H1 (cell line): ENCODE results near the gene EXOC1L. TPM values are rescaled to one million over a fixed set of nuclear protein-coding genes. Genes with fewer than 3 reads are reported as not detected.

Experiments used
- GABPA ChIP-seq: IDR thresholded peaks from 2 replicates; pipeline ENCODE4 v1.6.1; 2011; ENCODE audit warnings: mild to moderate bottlenecking, low read length, moderate library complexity, borderline replicate concordance; ENCODE audit not compliant: insufficient read depth
- MAFK ChIP-seq: IDR thresholded peaks from 2 replicates; pipeline ENCODE4 v1.6.1; 2012; ENCODE audit warnings: low read depth, mild to moderate bottlenecking, improper control_type of control experiment, low read length
- NANOG ChIP-seq: IDR thresholded peaks from 2 replicates; pipeline ENCODE4 v1.6.1; 2011; ENCODE audit warnings: low read length, low read depth, mild to moderate bottlenecking, inconsistent platforms; ENCODE audit not compliant: insufficient read depth, poor library complexity, severe bottlenecking
- TBP ChIP-seq: IDR thresholded peaks from 2 replicates; pipeline ENCODE4 v1.6.1; 2011; ENCODE audit warnings: low read depth, low read length, improper control_type of control experiment
- polyA plus RNA-seq, 7 experiments: library from polyadenylated mRNA; depleted of rRNA in 3 of 7; stranded (reverse) in 5 of 7; unstranded in 2 of 7; fragments of >200 nt in 5 of 7; fragments of 200-250 nt in 2 of 7; gene quantifications; 1 replicate in 5 of 7; 2 replicates in 1 of 7; 4 replicates in 1 of 7; pipeline versions ENCODE4 v1.2.1 to v1.2.3, GENCODE V29; 2011 to 2013; ENCODE audit warnings: missing spikeins in 2 of 7, mixed read lengths in 2 of 7
- total RNA-seq: library from RNA; stranded (reverse); fragmentation: NEBNext Ultra II Directional; extraction: Animal tissue kit (Norgen Biotek cat#: 25700); gene quantifications from 2 replicates; pipeline ENCODE4 v1.2.1, GENCODE V29; 2021

Gene EXOC1L
- total and polyA plus RNA-seq, 2 of the 8 experiments (the other 6 are each of a cell fraction or from before 2014, with no cell fraction given) = 0.08 TPM; not detected in 1

DNA sequence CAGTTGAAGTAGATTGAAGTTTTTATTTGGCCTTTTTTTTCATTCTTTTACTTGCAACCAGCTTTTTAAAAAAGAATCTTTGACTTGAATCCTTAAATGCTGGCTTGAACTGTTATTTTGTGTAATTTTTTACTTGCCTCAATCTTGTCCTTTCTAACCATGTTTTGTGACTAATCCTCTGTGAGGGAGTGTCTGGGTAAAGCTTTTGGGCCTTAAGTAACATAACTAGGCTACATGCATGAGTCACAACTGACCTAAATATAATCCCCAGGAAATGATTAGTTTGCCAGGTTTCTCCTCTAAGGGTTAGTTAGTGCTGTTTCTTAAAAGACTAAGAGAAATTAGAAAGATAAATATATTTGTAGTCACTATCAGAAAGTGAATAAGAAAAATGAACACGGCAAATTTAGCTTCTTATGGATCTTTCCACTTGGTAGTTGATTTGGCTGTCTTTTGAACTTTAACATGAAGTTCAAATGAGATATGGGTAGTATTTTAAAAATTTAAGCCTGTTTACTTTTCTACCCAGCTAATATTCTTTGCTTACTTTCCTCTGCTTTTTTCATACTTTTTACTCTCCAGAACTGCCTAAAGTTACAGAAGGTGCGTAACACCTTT lies 46.8 kb downstream of the EXOC1L start (continued):
- TF ChIP-seq GABPA (no peak), NANOG (no peak), MAFK (no peak), TBP (no peak)
